DOHH2 (cell line): ENCODE measurements around the gene ITGA11.

ENCODE experiments used
- H3F3A ChIP-seq: fragments of 200-600 bp; sonication (generic), shearing (Covaris generic); 2 replicates; pipeline ENCODE4 v1.6.0; 2016; ENCODE audit warnings: antibody characterized with exemption, mild to moderate bottlenecking; ENCODE audit not compliant: control insufficient read depth, insufficient read depth
- H3K27ac ChIP-seq: fragments of 200-600 bp; sonication (generic); 2 replicates; pipeline ENCODE4 v1.5.1; 2014; ENCODE audit warnings: low read depth, mild to moderate bottlenecking, low read length, moderate library complexity
- H3K27me3 ChIP-seq: fragments of 200-600 bp; sonication (generic); 2 replicates; pipeline ENCODE4 v1.6.1; 2014; ENCODE audit warnings: mild to moderate bottlenecking, low read length, mixed read lengths; ENCODE audit not compliant: control insufficient read depth
- H3K36me3 ChIP-seq: fragments of 200-600 bp; sonication (generic); 2 replicates; pipeline ENCODE4 v1.6.1; 2014; ENCODE audit warnings: mild to moderate bottlenecking, low read length, moderate library complexity, mixed read lengths; ENCODE audit not compliant: control insufficient read depth
- H3K4me1 ChIP-seq: fragments of 200-600 bp; sonication (generic); 2 replicates; pipeline ENCODE4 v1.6.1; 2014; ENCODE audit warnings: mild to moderate bottlenecking, low read length, mixed read lengths; ENCODE audit not compliant: control insufficient read depth
- H3K4me2 ChIP-seq: fragments of 200-600 bp; sonication (generic); 2 replicates; pipeline ENCODE4 v1.6.0; 2014; ENCODE audit warnings: mild to moderate bottlenecking, low read length, moderate library complexity
- H3K4me3 ChIP-seq: fragments of 200-600 bp; sonication (generic); 2 replicates; pipeline ENCODE4 v1.5.1; 2014; ENCODE audit warnings: mild to moderate bottlenecking, low read length, mixed read lengths
- H3K79me2 ChIP-seq: fragments of 200-600 bp; sonication (generic); 2 replicates; pipeline ENCODE4 v1.6.1; 2014; ENCODE audit warnings: mild to moderate bottlenecking, low read length, mixed read lengths; ENCODE audit not compliant: control insufficient read depth
- H3K9me2 ChIP-seq: fragments of 200-600 bp; sonication (generic); replicated peaks from 2 replicates; pipeline ENCODE4 v1.6.1; 2014; ENCODE audit warnings: mild to moderate bottlenecking, low read length, mixed read lengths; ENCODE audit not compliant: control insufficient read depth
- H3K9me3 ChIP-seq: fragments of 200-600 bp; sonication (generic); 2 replicates; pipeline ENCODE4 v1.6.1; 2014; ENCODE audit warnings: antibody characterized with exemption, low read length, mixed read lengths; ENCODE audit not compliant: control insufficient read depth, insufficient read depth
- H4K20me1 ChIP-seq: fragments of 200-600 bp; sonication (generic); 2 replicates; pipeline ENCODE4 v1.6.0; 2014; ENCODE audit warnings: low read depth, mild to moderate bottlenecking, antibody characterized with exemption, low read length, moderate library complexity; ENCODE audit not compliant: control insufficient read depth, insufficient read depth
- CTCF ChIP-seq: fragments of 200-600 bp; sonication (generic); IDR thresholded peaks from one replicate; pipeline ENCODE4 v1.5.1; 2014; ENCODE audit warnings: antibody characterized with exemption, mild to moderate bottlenecking, low read depth, low read length; ENCODE audit not compliant: poor library complexity, severe bottlenecking
- EZH2phosphoT487 ChIP-seq: fragments of 200-600 bp; sonication (generic); IDR thresholded peaks from 2 replicates; pipeline ENCODE4 v1.6.1; 2017; ENCODE audit warnings: borderline replicate concordance, mild to moderate bottlenecking, antibody characterized with exemption, low read length, moderate library complexity, mixed read lengths

The ITGA11 gene

GRCh38 chr15:68471541-68471940, 39.6 kb upstream of the ITGA11 start:
- H3K79me2 ChIP-seq, result no peaks in the 10 kb centered on the region
- no peak for TF ChIP-seq CTCF
- no peak for TF ChIP-seq EZH2phosphoT487
- no peaks in the 10 kb centered on the region for H3F3A ChIP-seq
- H3K27ac ChIP-seq, result no peak overlapping the region
- peaks cover 7% of the 10 kb centered on the region; the same call in 1 of the 2 replicates for H3K27me3 ChIP-seq
- H3K9me2 ChIP-seq, result no peaks in the 10 kb centered on the region
- no peak overlapping the region for H3K4me2 ChIP-seq
- H3K4me1 ChIP-seq, result no peaks in the 10 kb centered on the region
- H3K36me3 ChIP-seq, result no peaks in the 10 kb centered on the region
- no peaks in the 10 kb centered on the region for H4K20me1 ChIP-seq
- no peaks in the 10 kb centered on the region for H3K9me3 ChIP-seq
- no peak overlapping the region for H3K4me3 ChIP-seq

GRCh38 chr15:68470976-68471375, 39.0 kb upstream of the ITGA11 start:
- Histone ChIP-seq H3K4me1 (no peaks in the 10 kb centered on the region), H3K36me3 (no peaks in the 10 kb centered on the region), H3K4me2 (no peak overlapping the region), H3K79me2 (no peaks in the 10 kb centered on the region), H3K27me3 (peaks cover 7% of the 10 kb centered on the region; the same call in 1 of the 2 replicates), H3K9me2 (no peaks in the 10 kb centered on the region), H3F3A (no peaks in the 10 kb centered on the region), H3K4me3 (no peak overlapping the region), H4K20me1 (no peaks in the 10 kb centered on the region), H3K9me3 (no peaks in the 10 kb centered on the region), H3K27ac (no peak overlapping the region)
- TF ChIP-seq EZH2phosphoT487, result no peak
- TF ChIP-seq CTCF, result no peak

GRCh38 chr15:68470049-68470742, 38.2 kb upstream of the ITGA11 start:
- Histone ChIP-seq H3K36me3 (no peaks in the 10 kb centered on the region), H3K4me3 (no peak overlapping the region), H3F3A (no peaks in the 10 kb centered on the region), H4K20me1 (no peaks in the 10 kb centered on the region), H3K27ac (no peak overlapping the region), H3K4me1 (no peaks in the 10 kb centered on the region), H3K4me2 (no peak overlapping the region), H3K79me2 (no peaks in the 10 kb centered on the region), H3K9me3 (no peaks in the 10 kb centered on the region), H3K9me2 (no peaks in the 10 kb centered on the region), H3K27me3 (peaks cover 3% of the 10 kb centered on the region; the same call in 1 of the 2 replicates)
- TF ChIP-seq EZH2phosphoT487 (no peak), CTCF (no peak)
